HG03439 (cell line): ENCODE data around the gene RNF123.

Source experiments
- ATAC-seq: cut with Tn5 transposase; IDR thresholded peaks from one replicate; pipeline ENCODE4 v1.9.1; 2021; ENCODE audit warnings: mild to moderate bottlenecking, moderate library complexity; ENCODE audit not compliant: unreplicated experiment

RNF123 gene

GRCh38 chr3:49657208-49657915, 32.0 kb upstream of the RNF123 start:
- ATAC-seq, result no peak

- no peak for ATAC-seq
These were observed 30.6 kb upstream of the RNF123 start for GRCh38 chr3:49658711-49659110.

- ATAC-seq, result no peak
These were observed 29.6 kb upstream of the RNF123 start for GRCh38 chr3:49659756-49660155.

- no peak for ATAC-seq
These were observed 28.1 kb upstream of the RNF123 start for GRCh38 chr3:49661281-49661680.

- no peak for ATAC-seq
These were observed 27.3 kb upstream of the RNF123 start for GRCh38 chr3:49662021-49662420.

GRCh38 chr3:49662720-49663413, 26.5 kb upstream of the RNF123 start:
- ATAC-seq, result no peak

- ATAC-seq, result no peak
These were observed 25.5 kb upstream of the RNF123 start for GRCh38 chr3:49663831-49664230.

- no peak for ATAC-seq
These were observed 25.1 kb upstream of the RNF123 start for GRCh38 chr3:49664300-49664699.

- no peak for ATAC-seq
These were observed 23.4 kb upstream of the RNF123 start for GRCh38 chr3:49665822-49666519.

GRCh38 chr3:49666592-49666991, 22.8 kb upstream of the RNF123 start:
- no peak for ATAC-seq

GRCh38 chr3:49667701-49668413, 21.5 kb upstream of the RNF123 start:
- no peak for ATAC-seq

- no peak for ATAC-seq
These were observed 21.0 kb upstream of the RNF123 start for GRCh38 chr3:49668414-49668797.

GRCh38 chr3:49668861-49669260, 20.5 kb upstream of the RNF123 start:
- ATAC-seq, result no peak

GRCh38 chr3:49669352-49669751, 20.0 kb upstream of the RNF123 start:
- no peak for ATAC-seq

- ATAC-seq, result no peak
These were observed 18.4 kb upstream of the RNF123 start for GRCh38 chr3:49670940-49671290.

- no peak for ATAC-seq
These were observed 17.8 kb upstream of the RNF123 start for GRCh38 chr3:49671291-49672288.

GRCh38 chr3:49673121-49673714, 16.1 kb upstream of the RNF123 start:
- ATAC-seq, result no peak

- ATAC-seq, result peak; percentile 79
These were observed 15.5 kb upstream of the RNF123 start, which contains the start of gene APEH for GRCh38 chr3:49673715-49674496. Gene APEH, plus strand, starts transcription at chr3:49674351. Its CDS starts 51 bp downstream, at chr3:49674402.

GRCh38 chr3:49674497-49674983, 14.8 kb upstream of the RNF123 start:
- ATAC-seq, result peak; percentile 7
